Measurements from ENCODE around the gene SCYL1.

DNA sequence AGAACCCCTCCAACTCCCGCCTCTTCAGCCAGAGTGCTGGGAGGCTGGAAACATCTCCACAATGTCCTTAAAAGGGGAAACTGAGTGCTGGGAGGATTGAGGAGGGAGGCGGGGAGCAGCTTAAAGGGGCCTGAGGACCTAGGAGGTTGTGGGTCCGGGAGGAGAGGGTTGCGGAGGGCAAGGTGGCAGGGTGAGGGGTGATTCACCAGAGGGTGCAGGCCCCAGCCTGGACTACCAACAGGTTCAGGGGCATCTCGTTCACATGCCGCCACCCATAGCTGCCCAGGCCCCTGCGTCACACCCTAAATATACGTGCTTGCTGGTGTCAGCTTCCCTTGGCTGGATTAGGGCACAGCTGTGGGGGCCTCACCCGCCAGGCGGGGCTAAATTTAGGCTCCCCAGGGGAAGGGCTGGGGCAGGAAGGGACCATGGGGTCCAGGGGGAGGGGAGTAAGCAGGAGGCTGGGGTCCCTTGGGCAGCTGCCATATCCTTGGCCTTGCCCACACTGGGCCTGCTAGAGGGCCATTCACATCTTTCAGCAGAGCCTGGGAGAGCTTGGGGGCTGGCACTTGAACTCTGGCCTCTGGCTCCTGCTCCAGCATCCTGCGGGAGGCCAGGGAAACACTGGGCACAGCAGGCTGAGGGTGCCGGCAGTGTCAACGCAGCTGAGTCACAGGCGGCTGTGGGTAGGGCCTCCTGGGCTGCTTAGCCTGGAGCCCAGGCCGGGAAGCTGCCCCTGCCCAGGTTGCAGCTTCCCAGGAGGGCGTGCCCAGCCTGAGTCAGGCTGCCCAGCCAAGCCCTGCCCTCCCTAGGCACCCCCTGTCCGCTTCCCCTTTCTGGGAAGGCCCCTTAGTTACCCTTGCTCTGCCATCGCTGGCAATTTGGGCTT is 52.2 kb downstream of the SCYL1 start:
- TF ChIP-seq CTCF (IDR thresholded peaks at IDR 0.05; ENCODE audit: low read length) (no peak), EZH2 (optimal IDR thresholded peaks at IDR 0.05; ENCODE audit: low read depth, low read length) (no peak)

Data from MM.1S (cell line).